COR-L47 (cell line): Measurements from ENCODE around the gene BST1.
A peak's percentile ranks its signal among the peaks of the same experiment; 100 is the strongest.

Experiments used
- DNase-seq: peaks from one replicate; lab custom pipeline; 2025; lab: John Stamatoyannopoulos, UW

BST1 gene, protein sequence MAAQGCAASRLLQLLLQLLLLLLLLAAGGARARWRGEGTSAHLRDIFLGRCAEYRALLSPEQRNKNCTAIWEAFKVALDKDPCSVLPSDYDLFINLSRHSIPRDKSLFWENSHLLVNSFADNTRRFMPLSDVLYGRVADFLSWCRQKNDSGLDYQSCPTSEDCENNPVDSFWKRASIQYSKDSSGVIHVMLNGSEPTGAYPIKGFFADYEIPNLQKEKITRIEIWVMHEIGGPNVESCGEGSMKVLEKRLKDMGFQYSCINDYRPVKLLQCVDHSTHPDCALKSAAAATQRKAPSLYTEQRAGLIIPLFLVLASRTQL

DNA sequence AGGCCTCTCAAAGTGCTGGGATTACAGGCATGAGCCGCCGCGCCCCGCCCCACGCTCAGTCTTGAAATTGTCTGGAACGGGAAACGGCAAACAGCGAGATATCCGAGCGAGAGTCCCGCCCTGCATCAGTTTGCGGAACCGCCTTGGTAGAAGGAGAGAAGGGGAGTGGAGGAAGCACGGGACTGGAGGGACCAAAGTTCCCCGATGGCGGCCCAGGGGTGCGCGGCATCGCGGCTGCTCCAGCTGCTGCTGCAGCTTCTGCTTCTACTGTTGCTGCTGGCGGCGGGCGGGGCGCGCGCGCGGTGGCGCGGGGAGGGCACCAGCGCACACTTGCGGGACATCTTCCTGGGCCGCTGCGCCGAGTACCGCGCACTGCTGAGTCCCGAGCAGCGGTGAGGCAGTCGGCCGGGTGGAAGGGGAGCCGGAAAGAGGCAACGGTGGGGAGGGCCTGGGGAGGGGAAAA lies at the start of gene BST1:
Gene BST1, plus strand, starts transcription at position 125 of the 463 bp plus-strand sequence. Its CDS starts 80 bp downstream, at position 205.
- DNase-seq: no peak

DNA sequence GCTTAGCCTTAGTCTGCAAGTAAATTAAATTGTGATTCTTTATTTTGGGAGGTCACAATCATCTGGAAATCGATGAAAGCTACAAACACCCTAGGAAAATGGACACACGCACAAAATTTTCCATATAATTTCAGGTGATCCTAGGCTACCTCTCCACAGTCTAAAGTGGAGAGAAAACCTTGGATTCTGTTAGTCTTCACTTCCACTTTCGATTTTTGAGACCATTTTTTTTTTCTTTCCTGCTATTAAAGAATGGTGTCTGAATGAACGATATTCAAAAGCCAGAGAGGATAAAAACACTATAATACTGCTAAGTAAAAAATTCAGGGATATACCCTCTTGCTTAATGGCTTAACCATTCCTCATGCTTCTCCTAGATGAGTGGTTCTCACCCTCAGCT lies 49.4 kb upstream of the BST1 start:
- no peak for DNase-seq

DNA sequence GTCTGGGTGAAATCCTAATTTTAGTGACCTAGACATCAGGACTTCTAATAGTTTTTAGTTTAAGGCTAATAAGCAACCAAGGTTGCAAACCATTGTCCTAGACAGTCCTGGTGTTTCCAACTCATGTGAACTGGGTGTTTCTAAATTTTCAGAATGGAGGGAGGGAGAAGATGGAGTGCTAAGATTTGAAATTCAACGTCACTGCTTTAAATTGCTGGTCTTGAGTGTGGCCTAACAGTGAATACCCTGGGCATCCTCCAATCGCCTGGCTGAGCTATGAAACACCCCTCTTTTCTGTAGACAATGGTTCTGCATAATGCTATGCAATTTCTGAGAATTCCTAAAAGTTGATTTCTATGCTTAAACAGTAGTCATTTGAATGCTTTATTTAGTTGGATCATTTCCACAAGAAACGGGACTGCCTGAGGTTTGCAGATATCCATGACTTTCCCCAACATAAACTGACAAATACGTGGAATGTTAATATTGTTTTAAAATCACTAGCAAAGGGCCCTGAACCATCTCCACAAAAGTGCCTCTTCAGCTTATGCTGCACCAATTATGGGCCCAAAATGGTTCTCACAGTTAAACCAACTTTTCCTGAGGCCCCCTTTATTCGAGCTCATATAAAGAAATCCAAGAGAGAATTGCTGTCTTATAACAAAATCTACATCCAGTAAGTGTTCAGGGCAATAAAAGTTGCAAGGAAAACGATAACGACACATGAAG lies 48.8 kb upstream of the BST1 start:
- DNase-seq: peak; percentile 53

DNA sequence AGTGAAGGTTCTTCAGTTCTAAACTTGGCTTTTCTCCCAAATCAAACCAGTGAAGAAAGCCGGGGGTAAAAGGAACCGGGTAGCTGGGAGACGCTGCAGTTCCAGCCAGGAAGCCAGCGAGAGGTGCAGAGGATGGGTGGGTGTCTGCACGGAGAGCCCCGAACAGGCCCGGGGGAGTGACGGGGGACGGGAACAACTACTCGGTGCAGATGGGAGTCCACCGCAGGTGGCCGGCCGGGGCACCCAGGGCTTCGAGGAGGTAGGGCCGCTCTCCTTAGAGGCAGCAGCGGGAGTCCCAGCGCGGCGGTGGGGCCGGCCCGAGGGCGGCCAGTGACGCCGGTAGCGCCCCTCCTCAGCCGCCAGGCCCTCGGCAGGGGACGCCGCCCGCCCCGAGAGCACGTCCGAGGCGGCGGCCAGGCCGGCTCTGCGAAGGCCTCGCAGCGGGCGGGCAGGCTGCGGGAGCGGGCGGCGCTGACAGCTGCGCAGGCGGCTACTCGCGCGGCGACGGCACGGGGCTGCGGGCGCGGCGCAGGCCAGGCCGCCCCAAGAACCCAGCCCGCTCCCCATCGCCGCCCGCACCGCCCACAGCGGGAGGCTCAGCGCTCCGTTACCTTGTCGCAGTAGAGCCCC lies 48.2 kb upstream of the BST1 start:
- peak; percentile 63 for DNase-seq

DNA sequence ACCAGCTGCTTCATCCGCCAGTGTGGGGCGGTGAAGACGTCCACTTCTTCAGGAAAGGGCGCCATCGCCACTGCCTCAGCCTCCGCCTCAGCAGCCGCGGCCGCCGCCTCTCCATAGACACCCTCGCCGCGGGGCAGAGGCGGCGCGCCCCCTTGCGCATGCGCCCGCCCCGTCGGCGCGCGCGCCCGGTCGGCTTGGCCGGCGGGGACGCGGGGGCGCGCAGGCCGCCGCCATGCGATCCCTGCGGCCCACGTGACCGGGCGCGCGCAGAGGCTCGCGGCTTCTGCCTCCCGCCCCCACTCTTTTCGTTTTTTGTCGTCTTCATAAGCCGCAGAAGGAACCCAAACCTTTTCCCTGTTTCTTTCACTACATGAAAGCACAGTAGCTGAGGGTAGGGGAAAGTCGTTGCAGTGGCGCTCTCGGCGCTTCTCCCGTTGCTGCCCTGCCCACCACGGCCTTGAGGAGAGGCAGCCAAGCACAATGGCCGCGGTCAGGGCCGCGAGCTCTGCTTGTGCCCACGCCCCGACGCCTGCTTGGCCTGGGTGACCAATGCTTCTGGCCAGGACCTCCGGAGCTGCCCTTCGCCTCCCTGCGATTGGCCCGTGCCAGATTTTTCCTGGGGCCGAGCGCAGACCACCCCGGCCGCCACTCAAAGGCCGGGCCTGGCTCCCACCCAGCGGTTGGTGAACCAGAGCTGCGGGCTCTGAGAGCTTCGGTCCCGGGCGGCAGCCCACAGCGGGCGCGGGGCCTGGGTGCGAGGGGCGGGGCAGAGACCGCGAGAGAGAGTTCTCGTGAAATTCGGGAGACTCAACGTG lies 47.4 kb upstream of the BST1 start, which contains the start of gene FBXL5:
Gene FBXL5, minus strand, starts transcription at position 135 of the 815 bp plus-strand sequence. Its CDS starts 70 bp downstream, at position 65.
- peak; percentile 84 for DNase-seq

DNA sequence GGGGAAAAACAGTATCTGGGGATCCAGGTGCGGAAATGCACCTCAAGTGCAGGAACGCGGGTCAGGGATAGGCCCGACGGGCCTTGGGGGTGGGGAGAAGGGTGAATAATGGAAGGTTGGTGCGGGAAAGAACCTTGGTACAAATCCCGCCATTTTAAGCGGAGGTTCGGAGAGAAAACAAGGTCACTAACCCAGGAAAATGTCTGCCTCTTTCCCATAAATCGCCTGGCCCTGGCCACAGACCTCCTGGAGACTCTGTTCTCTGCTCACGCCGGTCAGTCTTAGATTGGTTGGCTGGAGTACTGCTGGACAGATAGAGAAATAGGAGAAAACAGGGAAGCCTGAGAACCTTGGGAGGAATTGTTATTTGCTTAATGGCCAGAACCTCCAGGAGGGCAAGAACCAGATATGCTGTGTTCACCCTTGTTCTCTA lies 46.8 kb upstream of the BST1 start:
- no peak for DNase-seq

DNA sequence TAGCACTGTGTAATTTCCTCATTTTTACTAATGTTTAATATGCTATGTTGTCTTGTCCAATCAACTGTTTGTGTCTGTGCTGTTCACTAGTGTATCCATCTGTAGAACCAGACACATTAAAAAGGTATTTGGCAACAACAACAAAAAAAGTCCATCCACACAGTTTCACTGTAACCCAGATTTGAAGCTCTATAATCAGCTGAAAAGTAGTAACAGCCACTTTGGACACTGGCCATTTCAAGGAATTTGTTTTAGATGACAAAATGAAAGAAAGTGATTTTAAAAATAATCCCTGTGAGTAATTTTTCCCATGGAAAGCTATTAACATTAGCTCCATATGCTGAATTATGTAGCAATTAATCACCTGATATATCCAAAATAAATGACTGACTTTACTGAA lies 45.5 kb upstream of the BST1 start:
- DNase-seq: no peak

DNA sequence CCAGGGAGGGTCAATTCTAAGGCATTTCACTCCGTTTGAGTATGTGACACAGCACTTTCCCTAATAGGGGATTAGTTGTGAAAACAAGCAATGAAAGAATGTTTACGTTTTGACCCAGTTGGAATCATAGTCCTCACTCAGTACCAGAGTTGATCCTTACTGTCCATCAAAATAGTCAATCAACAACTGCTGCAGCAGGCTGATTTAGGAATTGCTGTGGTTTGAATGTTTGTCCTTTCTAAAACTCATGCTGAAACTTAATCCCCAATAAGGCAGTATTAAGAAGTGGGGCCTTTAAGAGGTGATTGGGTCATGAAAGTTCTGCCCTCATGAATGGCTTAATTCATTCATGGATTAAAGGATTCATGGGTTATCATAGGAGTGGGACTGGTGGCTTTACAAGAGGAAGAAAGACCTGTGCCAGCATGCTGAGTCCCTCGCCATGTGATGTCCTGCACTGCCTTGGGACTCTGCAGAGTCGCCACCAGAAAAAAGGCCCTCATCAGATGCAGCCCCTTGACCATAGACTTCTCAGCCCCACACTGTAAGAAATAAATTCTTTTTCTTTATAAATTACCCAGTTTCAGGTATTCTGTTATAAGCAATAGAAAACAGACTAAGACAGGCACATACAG lies 44.6 kb upstream of the BST1 start:
- no peak for DNase-seq

DNA sequence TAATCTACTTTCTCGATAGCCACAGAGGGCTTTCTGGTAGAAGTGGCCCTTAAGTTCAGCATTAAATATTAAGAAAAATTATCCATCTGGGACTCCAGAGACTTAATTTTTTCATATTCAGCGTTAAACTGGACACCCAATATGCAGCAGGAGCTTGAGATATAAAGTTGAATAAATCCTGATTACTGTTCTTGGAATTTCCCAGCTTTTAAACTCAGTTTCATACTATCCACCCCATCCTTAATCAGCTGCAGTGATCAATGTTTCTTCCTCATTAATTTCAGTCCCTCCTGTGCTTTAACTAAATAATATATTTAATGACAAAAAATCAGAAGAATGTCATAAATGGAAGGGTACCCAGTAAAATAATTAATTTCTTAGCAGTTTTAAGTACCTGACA lies 44.1 kb upstream of the BST1 start:
- DNase-seq: no peak

DNA sequence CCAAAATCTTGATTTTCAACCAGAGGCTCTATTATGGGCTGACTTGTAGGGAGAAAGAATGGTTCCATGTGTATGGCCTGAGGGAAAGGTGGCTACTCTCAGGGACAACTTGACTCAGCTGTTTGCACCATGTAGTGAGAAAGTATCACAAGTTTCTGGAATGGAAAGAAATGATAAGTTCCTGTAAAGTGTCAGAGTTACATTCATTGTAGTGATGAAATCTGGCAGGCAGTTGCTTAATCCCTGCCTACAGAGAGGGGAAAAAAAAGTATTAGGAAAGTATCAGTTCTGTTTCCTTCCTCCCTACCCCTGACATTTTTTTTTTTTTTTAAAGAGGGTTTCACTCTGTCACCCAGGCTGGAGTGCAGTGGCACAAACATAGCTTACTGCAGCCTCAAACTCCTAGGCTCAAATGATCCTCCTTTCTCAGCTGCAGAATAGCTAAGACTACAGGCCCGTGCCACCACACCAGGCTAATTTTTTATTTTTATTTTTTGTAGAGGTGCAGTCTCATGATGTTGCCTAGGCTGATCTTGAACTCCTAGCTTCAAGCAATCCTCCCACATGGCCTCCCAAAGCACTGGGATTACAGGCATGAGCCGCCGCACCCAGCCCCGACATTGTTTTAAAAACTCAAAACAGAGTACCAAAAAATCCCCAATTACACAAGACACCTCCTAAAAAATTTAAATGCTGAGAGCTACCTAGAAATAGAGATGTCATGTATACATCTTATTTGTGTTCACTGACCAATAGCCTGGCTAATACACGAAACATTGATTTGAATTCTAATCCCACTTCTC lies 42.9 kb upstream of the BST1 start:
- no peak for DNase-seq

DNA sequence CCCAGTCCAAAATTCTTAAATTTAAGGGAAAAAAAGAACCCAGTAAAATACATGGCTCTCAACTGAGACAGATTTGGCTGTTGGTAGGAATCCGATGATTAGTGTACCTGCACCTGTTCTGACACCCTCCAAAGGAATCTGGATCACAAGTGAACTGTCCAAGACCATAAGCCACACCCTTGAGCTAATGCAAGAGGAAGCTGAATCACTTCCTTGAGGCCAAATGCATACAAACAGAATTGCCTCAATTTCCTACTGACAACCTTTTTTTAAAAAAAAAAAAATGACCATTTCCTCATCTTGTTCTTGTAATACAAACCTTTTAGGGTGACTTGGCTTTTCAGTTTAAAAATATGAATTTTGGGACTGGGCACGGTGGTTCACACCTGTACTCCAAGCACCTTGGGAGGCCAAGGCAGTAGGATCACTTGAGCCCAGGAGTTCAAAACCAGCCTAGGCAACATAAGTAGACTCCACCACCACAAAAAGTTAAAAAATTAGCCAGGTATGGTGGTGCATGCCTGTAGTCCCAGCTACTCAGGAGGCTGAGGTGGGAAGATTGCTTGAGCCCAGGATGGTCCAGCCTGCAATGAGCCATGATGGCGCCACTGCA lies 37.0 kb upstream of the BST1 start:
- DNase-seq: no peak

DNA sequence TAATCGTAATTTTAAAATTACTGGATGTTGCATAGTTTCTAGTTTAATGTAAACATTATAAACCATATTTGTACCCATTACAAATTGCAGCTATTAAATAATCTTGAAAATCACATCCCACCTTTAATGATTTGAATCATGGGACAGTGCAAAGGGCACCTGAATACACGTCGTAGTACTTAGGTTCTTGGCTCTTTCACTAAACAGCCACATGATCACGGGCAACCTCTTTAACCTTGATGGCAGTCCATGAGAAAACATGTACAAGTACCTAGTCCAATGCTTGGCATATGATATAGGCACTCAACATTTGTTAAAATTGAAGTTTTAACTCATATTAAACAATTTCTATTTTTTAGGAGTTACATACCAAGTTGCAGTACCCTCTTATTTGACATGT lies 35.9 kb upstream of the BST1 start:
- DNase-seq: no peak

DNA sequence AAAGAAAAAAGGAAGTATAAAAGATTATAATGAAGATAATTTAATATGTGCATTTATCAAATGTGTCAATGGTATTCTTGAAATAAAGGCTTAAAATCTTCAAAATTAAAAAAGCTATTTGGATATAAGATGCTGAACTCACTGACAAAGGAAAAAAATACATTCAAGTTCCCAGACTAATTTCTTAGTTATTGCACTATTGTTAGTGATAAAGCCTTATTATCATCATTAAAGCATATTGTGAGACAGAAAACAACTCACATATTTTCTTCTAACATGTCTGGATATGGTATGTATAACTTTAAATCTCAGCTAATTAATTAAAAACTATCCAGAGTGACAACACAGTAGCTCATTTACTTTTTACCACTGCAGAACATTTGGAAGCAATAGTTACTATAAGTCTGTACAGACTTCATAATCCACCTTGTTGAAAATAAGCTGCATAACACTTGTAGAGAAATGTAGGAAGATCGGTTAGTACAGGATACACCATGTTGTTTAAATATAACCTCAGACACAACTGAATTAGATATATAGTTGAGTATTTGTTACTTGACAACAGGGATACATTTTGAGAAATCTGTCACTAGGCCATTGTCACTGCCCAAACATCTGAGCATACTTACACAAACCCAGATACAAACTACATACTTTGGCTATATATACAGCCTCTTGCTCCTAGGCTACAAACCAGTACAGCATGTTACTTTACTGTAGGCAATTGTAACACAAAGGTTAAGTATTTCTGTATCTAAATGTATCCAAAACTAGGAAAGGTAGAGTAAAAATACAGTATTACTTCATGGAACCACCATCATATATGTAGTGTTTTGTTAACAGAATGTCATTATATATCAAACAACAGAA lies 34.1 kb upstream of the BST1 start:
- DNase-seq: no peak

DNA sequence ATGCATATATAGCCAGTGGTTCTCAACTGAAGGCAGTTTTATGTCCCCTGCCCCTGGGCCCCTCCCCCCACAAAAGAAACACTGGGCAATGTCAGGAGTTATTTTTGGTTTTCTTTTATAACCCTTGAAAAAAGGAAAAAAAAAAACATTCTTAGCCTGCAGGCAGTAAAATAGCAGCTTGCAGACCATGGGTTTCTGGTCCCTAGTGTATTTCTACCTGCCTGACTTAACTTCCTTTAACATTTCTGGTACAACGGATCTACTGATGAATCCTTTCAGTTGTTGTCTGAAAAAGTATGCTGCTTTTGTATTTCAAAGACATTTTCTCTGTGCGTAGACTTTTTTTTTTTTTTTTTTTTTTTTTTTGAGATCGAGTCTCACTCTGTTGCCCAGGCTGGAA lies 32.3 kb upstream of the BST1 start:
- no peak for DNase-seq

DNA sequence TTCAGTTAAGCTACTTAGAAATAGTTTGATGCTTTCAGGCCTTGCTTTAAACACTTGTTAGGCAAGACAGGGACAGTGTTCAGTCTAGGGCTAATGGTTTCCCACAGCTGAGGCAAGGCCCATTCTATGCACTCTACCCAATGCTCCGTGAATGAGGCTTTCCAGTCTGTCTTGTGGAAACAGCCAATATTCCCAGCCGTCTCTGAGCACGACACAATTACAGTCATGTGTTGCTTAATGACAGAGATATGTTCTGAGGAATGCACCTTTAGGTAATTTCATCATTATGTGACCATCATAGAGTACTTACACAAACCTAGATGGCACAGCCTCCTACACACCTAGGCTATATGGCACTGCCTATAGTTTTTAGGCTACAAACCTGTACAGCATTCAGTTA lies 30.8 kb upstream of the BST1 start:
- DNase-seq: no peak

DNA sequence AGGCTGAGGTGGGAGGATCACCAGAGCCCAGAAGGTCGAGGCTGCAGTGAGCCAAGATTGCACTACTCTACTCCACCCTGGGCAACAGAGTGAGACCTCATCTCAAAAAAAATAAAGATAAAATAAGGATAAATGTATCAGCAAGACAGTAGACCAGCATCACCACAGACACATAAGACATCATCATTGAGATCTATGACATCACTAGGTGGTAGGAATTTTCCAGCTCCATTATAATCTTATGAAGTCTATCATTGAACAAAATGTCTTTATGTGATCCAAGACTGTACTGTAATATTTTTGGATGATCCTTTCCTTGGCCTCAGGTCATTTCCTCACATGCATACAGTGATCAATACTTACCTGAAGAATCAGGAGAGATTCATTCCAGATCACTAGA lies 29.5 kb upstream of the BST1 start:
- DNase-seq: no peak

DNA sequence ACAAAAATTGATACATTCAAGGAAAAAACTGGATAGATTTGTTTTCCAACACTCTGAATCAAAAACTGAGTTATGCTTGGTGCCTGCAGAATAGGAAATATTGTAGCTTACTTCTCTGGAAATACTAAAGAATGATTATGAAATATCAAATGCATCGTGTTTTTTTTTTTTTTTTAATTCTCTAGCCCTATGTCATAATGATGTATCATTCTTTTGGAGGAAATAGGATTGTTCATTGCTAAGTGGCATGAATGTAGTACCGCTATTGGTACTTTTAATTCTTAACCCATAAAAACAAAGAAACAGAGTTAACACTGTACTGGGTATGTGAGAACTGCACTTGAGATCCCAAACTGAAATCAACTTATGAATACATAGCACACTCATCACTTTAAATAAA lies 28.8 kb upstream of the BST1 start:
- DNase-seq: no peak

DNA sequence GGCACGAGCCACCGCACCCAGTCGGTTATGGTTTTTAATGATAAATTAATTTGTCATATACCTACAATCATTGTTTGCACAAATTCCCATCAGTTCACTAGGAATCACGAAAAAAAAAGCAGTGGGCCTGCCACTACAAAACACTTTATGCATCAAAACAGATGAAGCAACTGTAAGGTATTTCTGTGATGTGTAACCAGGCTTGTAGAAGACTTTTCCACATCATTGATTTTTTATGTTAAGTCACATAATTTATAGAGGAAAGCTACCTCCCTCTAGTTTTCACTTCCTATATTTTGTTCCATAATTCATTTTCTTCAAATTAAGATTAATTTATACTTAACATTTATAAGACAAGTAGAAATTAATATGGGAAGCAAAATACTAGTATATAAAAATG lies 27.9 kb upstream of the BST1 start:
- DNase-seq: no peak

DNA sequence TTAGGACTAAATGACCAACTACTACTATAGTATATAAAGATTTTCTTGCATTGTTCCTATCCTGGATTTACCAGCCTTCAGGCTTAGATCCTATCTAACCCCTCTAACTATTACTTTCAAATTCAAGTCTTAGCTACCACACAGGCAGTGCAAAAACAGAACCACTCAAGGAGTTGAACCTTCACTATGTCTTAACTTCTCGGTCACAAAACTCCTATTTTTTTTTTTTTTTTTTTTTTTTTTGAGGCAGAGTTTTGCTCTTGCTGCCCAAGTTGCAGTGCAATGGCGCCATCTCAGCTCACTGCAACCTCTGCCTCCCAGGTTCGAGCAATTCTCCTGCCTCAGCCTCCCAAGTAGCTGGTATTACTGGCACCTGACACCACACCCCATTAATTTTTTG lies 27.5 kb upstream of the BST1 start:
- no peak for DNase-seq
